Gastroesophageal sphincter (tissue), 3 donors: Measurements from ENCODE around the gene DNAJC7.

Experiments
- EP300 ChIP-seq: sonication (generic); formaldehyde crosslinking; IDR thresholded peaks from one replicate; pipeline ENCODE4 v1.6.1; 2017; ENCODE audit warnings: antibody characterized with exemption, mild to moderate bottlenecking
- POLR2A ChIP-seq, 2 donors: fragments of 450-650 bp; IDR thresholded peaks; one replicate each; pipeline ENCODE4 v1.6.1; 2017; ENCODE audit warnings: antibody characterized with exemption in 2 of 2, mild to moderate bottlenecking in 2 of 2, moderate library complexity in 1 of 2
- TF ChIP-seq, protein P1 (sequence below), 4 experiments: fragments of 200-600 bp in 2 of 4; fragments of 450-650 bp in 2 of 4; sonication (generic) in 1 of 4; IDR thresholded peaks; one replicate each; pipeline ENCODE4 v1.5.1; 2017 to 2019; ENCODE audit warnings: antibody characterized with exemption in 4 of 4, mild to moderate bottlenecking in 2 of 4, moderate library complexity in 2 of 4

DNA sequence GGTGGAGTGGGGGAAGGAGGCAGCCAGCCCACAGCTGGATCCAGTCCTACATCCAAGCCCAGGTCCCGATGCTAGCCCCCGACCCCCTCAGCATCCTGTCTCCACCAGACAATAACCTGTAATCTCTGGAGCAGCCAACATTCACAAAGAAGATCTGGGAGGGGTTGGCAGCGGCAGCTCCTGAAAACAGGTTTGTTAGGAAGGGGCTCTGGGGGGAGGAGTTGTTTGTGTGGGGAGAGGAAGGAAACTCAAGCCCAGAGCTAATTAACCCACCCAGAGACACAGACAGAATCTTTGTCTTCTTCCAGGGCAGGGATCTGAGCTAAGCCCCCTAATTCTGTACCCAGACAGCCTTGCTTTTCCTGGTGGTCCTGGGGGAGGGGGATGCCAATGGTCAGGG, 37.8 kb upstream of the DNAJC7 start:
- TF ChIP-seq, protein P1, sequence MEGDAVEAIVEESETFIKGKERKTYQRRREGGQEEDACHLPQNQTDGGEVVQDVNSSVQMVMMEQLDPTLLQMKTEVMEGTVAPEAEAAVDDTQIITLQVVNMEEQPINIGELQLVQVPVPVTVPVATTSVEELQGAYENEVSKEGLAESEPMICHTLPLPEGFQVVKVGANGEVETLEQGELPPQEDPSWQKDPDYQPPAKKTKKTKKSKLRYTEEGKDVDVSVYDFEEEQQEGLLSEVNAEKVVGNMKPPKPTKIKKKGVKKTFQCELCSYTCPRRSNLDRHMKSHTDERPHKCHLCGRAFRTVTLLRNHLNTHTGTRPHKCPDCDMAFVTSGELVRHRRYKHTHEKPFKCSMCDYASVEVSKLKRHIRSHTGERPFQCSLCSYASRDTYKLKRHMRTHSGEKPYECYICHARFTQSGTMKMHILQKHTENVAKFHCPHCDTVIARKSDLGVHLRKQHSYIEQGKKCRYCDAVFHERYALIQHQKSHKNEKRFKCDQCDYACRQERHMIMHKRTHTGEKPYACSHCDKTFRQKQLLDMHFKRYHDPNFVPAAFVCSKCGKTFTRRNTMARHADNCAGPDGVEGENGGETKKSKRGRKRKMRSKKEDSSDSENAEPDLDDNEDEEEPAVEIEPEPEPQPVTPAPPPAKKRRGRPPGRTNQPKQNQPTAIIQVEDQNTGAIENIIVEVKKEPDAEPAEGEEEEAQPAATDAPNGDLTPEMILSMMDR (IDR thresholded peaks at IDR 0.05): no peak
- TF ChIP-seq EP300 (no peak), POLR2A (IDR thresholded peaks at IDR 0.05) (no peak)
